BE2C (cell line): Measurements from ENCODE around the gene KRT35.

ENCODE experiments used
- DNase-seq: peaks from one replicate; pipeline ENCODE4 v3.0.0-alpha.2; 2020
- H3K27me3 ChIP-seq: fragments of 250-450 bp; sonication (Bioruptor Pico); 2 replicates; pipeline ENCODE4 v1.5.1; 2020; ENCODE audit warnings: mild to moderate bottlenecking
- H3K36me3 ChIP-seq: fragments of 250-450 bp; sonication (Bioruptor Pico); 2 replicates; pipeline ENCODE4 v1.5.1; 2020; ENCODE audit warnings: mild to moderate bottlenecking
- H3K4me1 ChIP-seq: fragments of 250-450 bp; sonication (Bioruptor Pico); 2 replicates; pipeline ENCODE4 v1.5.1; 2020
- H3K4me3 ChIP-seq: 2 replicates; pipeline ENCODE4 v1.5.1; 2011; ENCODE audit warnings: low read depth, low read length
- H3K9me3 ChIP-seq: fragments of 250-450 bp; sonication (Bioruptor Pico); 2 replicates; pipeline ENCODE4 v1.5.1; 2020
- TF ChIP-seq, protein P1 (sequence below): IDR thresholded peaks from 2 replicates; pipeline ENCODE4 v1.5.1; 2012; ENCODE audit warnings: mild to moderate bottlenecking, low read depth, low read length

The KRT35 gene

DNA sequence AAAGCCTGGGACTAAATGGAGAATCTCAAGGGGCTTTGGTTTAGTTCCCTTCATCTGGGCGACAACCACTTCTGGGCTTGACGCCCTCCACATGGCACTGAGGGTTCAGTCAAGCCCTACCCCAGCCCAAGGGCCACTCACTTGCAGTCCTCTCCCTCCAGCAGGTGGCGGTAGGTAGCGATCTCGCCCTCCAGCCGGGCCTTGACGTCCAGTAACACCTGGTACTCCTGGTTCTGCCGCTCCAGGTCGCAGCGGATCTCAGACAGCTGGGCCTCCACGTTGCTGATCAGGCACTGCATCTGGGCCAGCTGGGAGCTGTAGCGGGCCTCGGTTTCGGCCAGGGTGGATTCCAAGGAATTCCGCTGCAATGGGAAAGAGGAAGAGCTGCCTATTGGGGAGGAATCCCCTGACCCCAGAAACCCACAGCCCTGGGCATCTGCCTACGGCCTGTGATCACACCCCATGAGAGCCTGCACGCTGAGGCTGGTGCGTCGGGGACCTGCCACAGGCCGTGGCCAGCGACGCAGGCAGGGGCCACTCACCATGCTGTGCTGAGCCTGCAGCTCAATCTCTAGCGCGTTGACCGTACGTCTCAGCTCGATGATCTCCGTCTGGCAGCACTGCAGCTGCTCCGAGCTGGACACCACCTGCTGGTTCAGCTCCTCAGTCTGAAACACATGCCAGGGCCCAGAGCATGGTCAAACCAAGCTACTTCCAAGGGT is 6.0 kb upstream of the KRT35 start:
- Histone ChIP-seq H3K9me3 (no peaks in the 10 kb centered on the region), H3K4me1 (peaks cover 11% of the 10 kb centered on the region), H3K36me3 (no peaks in the 10 kb centered on the region), H3K27me3 (no peaks in the 10 kb centered on the region), H3K4me3 (no peak overlapping the region)
- DNase-seq = peak; percentile 42
- TF ChIP-seq, protein P1, sequence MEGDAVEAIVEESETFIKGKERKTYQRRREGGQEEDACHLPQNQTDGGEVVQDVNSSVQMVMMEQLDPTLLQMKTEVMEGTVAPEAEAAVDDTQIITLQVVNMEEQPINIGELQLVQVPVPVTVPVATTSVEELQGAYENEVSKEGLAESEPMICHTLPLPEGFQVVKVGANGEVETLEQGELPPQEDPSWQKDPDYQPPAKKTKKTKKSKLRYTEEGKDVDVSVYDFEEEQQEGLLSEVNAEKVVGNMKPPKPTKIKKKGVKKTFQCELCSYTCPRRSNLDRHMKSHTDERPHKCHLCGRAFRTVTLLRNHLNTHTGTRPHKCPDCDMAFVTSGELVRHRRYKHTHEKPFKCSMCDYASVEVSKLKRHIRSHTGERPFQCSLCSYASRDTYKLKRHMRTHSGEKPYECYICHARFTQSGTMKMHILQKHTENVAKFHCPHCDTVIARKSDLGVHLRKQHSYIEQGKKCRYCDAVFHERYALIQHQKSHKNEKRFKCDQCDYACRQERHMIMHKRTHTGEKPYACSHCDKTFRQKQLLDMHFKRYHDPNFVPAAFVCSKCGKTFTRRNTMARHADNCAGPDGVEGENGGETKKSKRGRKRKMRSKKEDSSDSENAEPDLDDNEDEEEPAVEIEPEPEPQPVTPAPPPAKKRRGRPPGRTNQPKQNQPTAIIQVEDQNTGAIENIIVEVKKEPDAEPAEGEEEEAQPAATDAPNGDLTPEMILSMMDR = peak; percentile 51

DNA sequence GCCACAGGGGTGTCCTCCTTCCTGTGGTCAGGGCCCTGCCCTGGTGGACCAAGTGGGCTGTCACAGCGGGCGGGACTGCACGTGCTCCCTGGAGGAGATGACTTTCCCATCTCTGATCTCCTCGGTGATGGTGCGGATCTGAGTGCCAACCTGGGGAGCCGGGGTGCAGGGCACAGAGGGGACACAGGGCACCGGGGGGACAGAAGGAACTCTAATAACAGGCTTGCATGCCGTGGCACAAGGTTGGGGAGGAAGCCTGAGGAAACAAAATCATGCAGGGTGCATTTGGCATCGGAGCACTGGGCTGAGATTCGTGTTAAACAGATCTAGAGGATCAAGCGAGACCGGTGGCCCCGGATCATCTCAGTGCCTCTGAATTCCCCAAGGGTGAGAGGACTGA is 5.4 kb upstream of the KRT35 start:
- Histone ChIP-seq H3K9me3 (no peaks in the 10 kb centered on the region), H3K4me1 (peaks cover 11% of the 10 kb centered on the region), H3K36me3 (no peaks in the 10 kb centered on the region), H3K27me3 (no peaks in the 10 kb centered on the region), H3K4me3 (no peak overlapping the region)
- TF ChIP-seq, protein P1 = no peak
- DNase-seq = no peak

DNA sequence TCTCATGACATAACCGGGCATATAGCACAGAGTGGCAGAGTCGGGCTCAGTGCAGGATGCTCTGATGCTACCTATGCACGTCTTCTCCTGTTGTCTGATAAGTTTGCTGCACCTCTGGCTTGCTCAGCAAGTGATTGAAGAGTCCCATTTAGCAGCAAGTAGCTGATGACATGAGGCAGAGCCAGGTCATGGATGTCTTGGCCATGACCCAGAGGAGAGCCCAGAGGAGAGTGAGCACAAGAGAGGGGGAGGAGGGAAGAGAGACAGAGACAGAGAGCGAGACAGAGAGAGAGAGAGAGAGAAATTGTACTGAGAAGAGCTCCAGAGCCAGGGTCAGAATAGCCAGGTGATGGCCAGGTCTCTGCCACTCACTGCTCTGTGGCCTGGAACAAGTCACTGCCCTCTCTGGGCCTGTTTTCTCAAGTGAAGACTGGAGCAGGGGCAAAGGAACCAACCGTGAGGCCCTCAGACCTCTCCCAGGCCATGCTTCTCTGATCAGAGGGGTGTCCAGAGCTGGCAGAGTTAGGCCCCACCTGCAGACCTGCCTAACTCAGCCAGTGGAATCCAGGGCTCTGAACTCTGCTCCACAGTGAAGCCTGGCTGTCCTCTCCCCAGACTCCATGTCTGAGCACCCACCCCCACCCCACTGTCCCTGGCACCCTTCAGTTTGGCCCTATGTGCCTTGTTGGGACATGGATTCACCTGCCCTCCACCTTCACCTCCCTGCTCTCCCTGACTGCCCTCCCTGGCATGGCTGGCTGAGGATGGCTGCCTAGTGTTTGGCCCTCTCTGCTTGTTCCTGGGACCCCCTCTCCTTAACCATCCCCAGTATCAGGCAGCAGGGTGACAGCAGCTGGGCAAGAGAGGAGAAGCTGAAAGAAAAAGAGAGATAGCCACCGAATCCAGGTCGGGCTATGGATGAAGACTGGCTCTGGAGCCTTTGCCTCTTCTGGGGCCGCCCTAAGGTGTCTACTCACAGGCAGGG is 4.3 kb upstream of the KRT35 start:
- no peak overlapping the region for H3K4me3 ChIP-seq
- no peaks in the 10 kb centered on the region for H3K36me3 ChIP-seq
- no peaks in the 10 kb centered on the region for H3K27me3 ChIP-seq
- peaks cover 11% of the 10 kb centered on the region for H3K4me1 ChIP-seq
- no peaks in the 10 kb centered on the region for H3K9me3 ChIP-seq
- DNase-seq = no peak
- TF ChIP-seq, protein P1 = no peak

DNA sequence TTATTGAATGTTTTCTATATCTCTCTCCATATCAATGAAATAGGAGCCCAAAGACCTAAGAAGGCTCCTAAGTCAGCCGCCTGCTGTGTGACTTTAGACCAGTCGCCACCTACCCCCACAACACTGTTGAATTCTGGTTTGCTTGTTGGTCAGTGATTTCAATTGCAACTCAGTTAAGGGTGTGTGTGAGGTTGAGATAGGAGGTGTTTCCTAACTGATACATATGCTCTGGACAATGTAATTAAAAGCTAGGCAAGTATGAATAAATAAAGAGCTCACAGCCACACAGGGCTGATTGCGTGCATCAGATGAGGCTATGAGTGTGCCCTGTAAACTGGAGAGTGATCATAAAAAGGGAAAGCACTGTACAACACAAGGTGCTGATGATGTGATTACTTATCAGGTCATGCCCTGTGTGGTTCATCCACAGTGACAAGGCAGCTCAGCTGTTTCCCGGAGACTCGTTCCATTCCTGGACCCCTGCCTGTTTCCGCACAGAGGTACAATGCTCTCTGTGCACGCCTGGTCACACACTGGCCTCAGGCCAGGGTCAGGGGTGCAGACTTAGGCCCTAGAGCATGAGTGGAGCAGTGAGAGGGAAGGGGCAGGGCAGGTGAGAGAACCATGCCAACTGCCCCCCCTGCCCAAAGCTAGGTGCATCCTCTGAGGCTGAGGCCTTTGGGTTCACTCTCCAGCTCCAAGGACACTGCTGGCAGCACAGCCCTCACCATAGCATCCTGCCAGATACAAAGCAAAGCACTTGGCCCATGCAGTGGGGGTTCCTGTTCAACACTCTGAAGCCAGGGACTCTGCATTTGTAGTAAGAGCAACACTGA is 3.3 kb upstream of the KRT35 start:
- Histone ChIP-seq H3K4me3 (no peak overlapping the region), H3K27me3 (no peaks in the 10 kb centered on the region), H3K9me3 (no peaks in the 10 kb centered on the region), H3K36me3 (no peaks in the 10 kb centered on the region), H3K4me1 (peaks cover 11% of the 10 kb centered on the region)
- no peak for DNase-seq
- TF ChIP-seq, protein P1 = no peak

DNA sequence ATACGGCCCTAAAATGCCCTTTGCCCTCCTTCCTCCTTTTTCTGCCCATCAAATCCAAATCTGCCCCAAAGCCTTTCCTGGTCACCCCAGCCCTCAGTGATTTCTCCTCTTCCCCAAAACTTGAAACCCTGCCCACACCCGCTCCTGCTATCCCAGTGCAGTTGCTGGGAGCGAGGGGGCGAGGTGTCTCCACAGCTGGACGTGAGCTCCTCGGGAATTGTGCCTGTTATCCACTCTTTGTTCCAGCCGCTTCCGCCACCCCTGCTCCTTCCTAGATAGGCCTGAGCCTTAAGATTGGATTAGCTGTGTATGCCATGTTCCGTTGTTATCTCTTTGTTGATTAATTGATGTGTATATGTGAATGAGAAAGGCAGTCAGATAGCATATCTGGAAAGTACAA is 2.6 kb upstream of the KRT35 start:
- Histone ChIP-seq H3K4me1 (peaks cover 11% of the 10 kb centered on the region), H3K9me3 (no peaks in the 10 kb centered on the region)
- TF ChIP-seq, protein P1 = no peak

More for the DNA sequence above, 2.6 kb upstream of the KRT35 start:
- H3K36me3 ChIP-seq = no peaks in the 10 kb centered on the region
- no peak overlapping the region for H3K4me3 ChIP-seq
- no peaks in the 10 kb centered on the region for H3K27me3 ChIP-seq
- no peak for DNase-seq
